GM20000 (cell line): ENCODE results near the gene TEAD4.
A peak's percentile ranks its signal among the peaks of the same experiment; 100 is the strongest.

Source experiments
- DNase-seq: peaks from one replicate; pipeline ENCODE4 v3.0.0; 2012; ENCODE audit warnings: low spot score
- CTCF ChIP-seq: IDR thresholded peaks from 2 replicates; pipeline ENCODE4 v1.5.1; 2012; ENCODE audit warnings: mild to moderate bottlenecking, control low read depth; ENCODE audit errors: extremely low read depth, missing control alignments

Gene TEAD4

GRCh38 chr12:3045989-3046388 is 86.8 kb downstream of the TEAD4 start:
- no peak for TF ChIP-seq CTCF
- no peak for DNase-seq

- TF ChIP-seq CTCF, result no peak
- no peak for DNase-seq
Measured at GRCh38 chr12:3046441-3047200, 87.4 kb downstream of the TEAD4 start.

GRCh38 chr12:3047961-3048360 is 88.8 kb downstream of the TEAD4 start:
- DNase-seq, result no peak
- no peak for TF ChIP-seq CTCF

GRCh38 chr12:3048540-3048939 is 89.3 kb downstream of the TEAD4 start:
- no peak for DNase-seq
- TF ChIP-seq CTCF, result no peak

GRCh38 chr12:3049176-3049575 is 90.0 kb downstream of the TEAD4 start:
- no peak for DNase-seq
- no peak for TF ChIP-seq CTCF

- no peak for TF ChIP-seq CTCF
- peak; percentile 7 for DNase-seq
Measured at GRCh38 chr12:3049611-3050249, 90.5 kb downstream of the TEAD4 start.

GRCh38 chr12:3054374-3054773 is 95.2 kb downstream of the TEAD4 start:
- TF ChIP-seq CTCF, result no peak
- DNase-seq, result no peak
